Measurements from ENCODE around the gene PGRMC1.

Gene PGRMC1

GRCh38 chrX:119235051-119235511 is 1.0 kb upstream of the PGRMC1 start:
- TF ChIP-seq CTCF (IDR thresholded peaks at IDR 0.05) = no peak
- Histone ChIP-seq H3K4me3 (no peak overlapping the region), H3K27ac (peak overlapping the region in 1 of 2 donors; percentile 86)
- no peak for DNase-seq (ENCODE audit: low spot score)

- no peak for TF ChIP-seq CTCF (IDR thresholded peaks at IDR 0.05)
- peak overlapping the region; percentile 65 to 86 for H3K27ac ChIP-seq
- DNase-seq (ENCODE audit: low spot score) = no peak
- peak overlapping the region; percentile 85 for H3K4me3 ChIP-seq
These were observed 807 bp downstream of the PGRMC1 start for GRCh38 chrX:119236623-119237561.

GRCh38 chrX:119237562-119237942 is 1.5 kb downstream of the PGRMC1 start:
- DNase-seq (ENCODE audit: low spot score) = no peak
- Histone ChIP-seq H3K27ac (peak overlapping the region in 1 of 2 donors; percentile 86), H3K4me3 (peak overlapping the region; percentile 85)
- TF ChIP-seq CTCF (IDR thresholded peaks at IDR 0.05) = no peak

GRCh38 chrX:119238557-119238956 is 2.5 kb downstream of the PGRMC1 start:
- no peak for DNase-seq (ENCODE audit: low spot score)
- no peak for TF ChIP-seq CTCF (IDR thresholded peaks at IDR 0.05)
- Histone ChIP-seq H3K27ac (no peak overlapping the region), H3K4me3 (peak overlapping the region; percentile 3)

GRCh38 chrX:119240356-119240755 is 4.3 kb downstream of the PGRMC1 start:
- no peak for TF ChIP-seq CTCF (IDR thresholded peaks at IDR 0.05)
- peak overlapping the region in 1 of 2 donors; percentile 17 for H3K27ac ChIP-seq
- DNase-seq (ENCODE audit: low spot score) = no peak
- no peak overlapping the region for H3K4me3 ChIP-seq

GRCh38 chrX:119247702-119248101 is 11.6 kb downstream of the PGRMC1 start:
- Histone ChIP-seq H3K4me3 (no peak overlapping the region), H3K27ac (no peak overlapping the region)
- TF ChIP-seq CTCF (IDR thresholded peaks at IDR 0.05) = no peak
- DNase-seq (ENCODE audit: low spot score) = no peak

GRCh38 chrX:119249891-119250290 is 13.8 kb downstream of the PGRMC1 start:
- Histone ChIP-seq H3K27ac (no peak overlapping the region), H3K4me3 (no peak overlapping the region)
- no peak for TF ChIP-seq CTCF (IDR thresholded peaks at IDR 0.05)
- DNase-seq (ENCODE audit: low spot score) = no peak
